Inferior parietal cortex (tissue), 1 donor: ENCODE data around the gene CAMTA2.

Source experiments
- DNase-seq: peaks from one replicate; pipeline ENCODE4 v3.0.0-alpha.2; 2016; ENCODE audit errors: extremely low spot score

Gene CAMTA2

GRCh38 chr17:4948166-4948930 is 39.1 kb downstream of the CAMTA2 start, which contains the start of gene PFN1:
TSS of gene PFN1 (minus strand) at chr17:4948530. CDS start at chr17:4948394, 136 bp downstream.
- peak; percentile 78 for DNase-seq

- DNase-seq, result no peak
Measured at GRCh38 chr17:4947411-4948165, 39.9 kb downstream of the CAMTA2 start.

GRCh38 chr17:4947010-4947410 is 40.5 kb downstream of the CAMTA2 start:
- DNase-seq, result no peak

GRCh38 chr17:4946312-4946976 is 41.0 kb downstream of the CAMTA2 start:
- no peak for DNase-seq

- no peak for DNase-seq
Measured at GRCh38 chr17:4945944-4946280, 41.6 kb downstream of the CAMTA2 start.

GRCh38 chr17:4945176-4945943 is 42.1 kb downstream of the CAMTA2 start:
- DNase-seq, result peak; percentile 47

- no peak for DNase-seq
Measured at GRCh38 chr17:4944554-4945175, 42.8 kb downstream of the CAMTA2 start.

GRCh38 chr17:4944163-4944553 is 43.3 kb downstream of the CAMTA2 start:
- no peak for DNase-seq

- no peak for DNase-seq
Measured at GRCh38 chr17:4942760-4943508, 44.5 kb downstream of the CAMTA2 start.

GRCh38 chr17:4941319-4941610 is 46.2 kb downstream of the CAMTA2 start:
- no peak for DNase-seq

- DNase-seq, result no peak
Measured at GRCh38 chr17:4940555-4941318, 46.7 kb downstream of the CAMTA2 start.

GRCh38 chr17:4939796-4940554 is 47.5 kb downstream of the CAMTA2 start, which contains the start of the genes RNF167 and SLC25A11:
TSS of gene RNF167 (plus strand) at chr17:4940268. CDS start at chr17:4940910, 642 bp downstream.
TSS of gene SLC25A11 (minus strand) at chr17:4940046. CDS start at chr17:4939910, 136 bp downstream.
- peak; percentile 99 for DNase-seq

- no peak for DNase-seq
Measured at GRCh38 chr17:4939546-4939795, 48.0 kb downstream of the CAMTA2 start.

- no peak for DNase-seq
Measured at GRCh38 chr17:4938688-4939545, 48.6 kb downstream of the CAMTA2 start.

GRCh38 chr17:4938069-4938491 is 49.4 kb downstream of the CAMTA2 start:
- no peak for DNase-seq

GRCh38 chr17:4937553-4937952 is 49.9 kb downstream of the CAMTA2 start:
- DNase-seq, result no peak

- no peak for DNase-seq
Measured at GRCh38 chr17:4936436-4936835, 51.0 kb downstream of the CAMTA2 start.

GRCh38 chr17:4935650-4936049 is 51.8 kb downstream of the CAMTA2 start:
- DNase-seq, result no peak
